Epithelial cell of esophagus (primary cell): ENCODE data around the gene MED14.
A peak's percentile ranks its signal among the peaks of the same experiment; 100 is the strongest.
"Not testable (repeated sequence)": the region's sequence is repeated elsewhere in the genome, so short reads cannot be mapped to it uniquely, and the experiment has no call there.

ENCODE experiments used
- DNase-seq: peaks from one replicate; pipeline ENCODE4 v3.0.0; 2010; ENCODE audit warnings: low read depth
- H3K4me3 ChIP-seq: 2 replicates; pipeline ENCODE4 v1.5.1; 2011; ENCODE audit warnings: mild to moderate bottlenecking, low read length, control low read depth
- TF ChIP-seq, protein P1 (sequence below): IDR thresholded peaks from 2 replicates; pipeline ENCODE4 v1.5.1; 2011; ENCODE audit warnings: low read depth, mild to moderate bottlenecking, low read length, control low read depth, inconsistent platforms; ENCODE audit not compliant: insufficient read depth; ENCODE audit errors: missing control alignments

MED14 gene

DNA sequence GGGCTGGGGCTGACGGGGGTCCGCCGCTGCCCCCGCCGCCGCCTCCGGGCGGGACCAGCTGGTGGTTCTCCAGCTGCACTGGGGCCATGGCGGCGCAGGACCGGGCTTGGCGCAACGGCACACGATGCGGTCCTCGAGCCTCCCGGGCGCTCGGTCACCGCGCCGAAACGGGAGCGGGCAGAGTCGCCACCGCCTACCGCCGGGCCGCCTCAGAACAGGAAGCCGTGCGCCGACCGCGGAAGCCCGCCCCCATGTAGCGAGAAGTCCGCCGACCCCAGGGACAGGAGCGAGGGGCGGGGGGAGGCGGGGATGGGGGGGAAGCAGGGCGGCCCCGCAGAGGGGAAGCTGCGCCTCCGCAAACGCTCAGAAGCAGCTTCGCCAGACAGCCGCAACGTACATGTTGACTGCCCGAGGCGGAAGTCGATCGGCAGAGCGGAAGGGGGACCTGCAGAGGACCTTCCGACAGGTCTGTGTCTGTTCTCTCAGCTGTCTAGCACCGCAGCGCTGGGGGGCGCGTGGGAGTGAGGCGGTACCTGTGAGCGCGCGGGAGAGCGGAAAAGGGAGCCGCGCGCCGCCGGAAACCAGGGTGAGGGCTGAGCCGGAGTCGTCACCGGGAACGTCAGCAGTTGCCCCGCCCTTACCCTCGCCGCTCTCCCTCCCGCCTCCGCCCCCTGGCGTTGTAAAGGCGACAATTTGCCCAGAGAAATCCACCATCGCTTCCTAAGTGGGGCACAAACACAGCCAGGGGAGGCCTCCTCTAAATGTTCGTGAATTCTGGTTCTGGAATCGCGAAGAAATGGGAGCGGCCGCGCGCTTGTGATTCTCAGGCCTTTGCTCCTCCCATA lies at the start of gene MED14:
Gene MED14 (minus strand): TSS at position 218 of the 845 bp plus-strand sequence. CDS start 130 bp downstream, at position 88.
- peak; percentile 88 for DNase-seq
- H3K4me3 ChIP-seq, result peak within 1 kb of the TSS; percentile 67
- TF ChIP-seq, protein P1, sequence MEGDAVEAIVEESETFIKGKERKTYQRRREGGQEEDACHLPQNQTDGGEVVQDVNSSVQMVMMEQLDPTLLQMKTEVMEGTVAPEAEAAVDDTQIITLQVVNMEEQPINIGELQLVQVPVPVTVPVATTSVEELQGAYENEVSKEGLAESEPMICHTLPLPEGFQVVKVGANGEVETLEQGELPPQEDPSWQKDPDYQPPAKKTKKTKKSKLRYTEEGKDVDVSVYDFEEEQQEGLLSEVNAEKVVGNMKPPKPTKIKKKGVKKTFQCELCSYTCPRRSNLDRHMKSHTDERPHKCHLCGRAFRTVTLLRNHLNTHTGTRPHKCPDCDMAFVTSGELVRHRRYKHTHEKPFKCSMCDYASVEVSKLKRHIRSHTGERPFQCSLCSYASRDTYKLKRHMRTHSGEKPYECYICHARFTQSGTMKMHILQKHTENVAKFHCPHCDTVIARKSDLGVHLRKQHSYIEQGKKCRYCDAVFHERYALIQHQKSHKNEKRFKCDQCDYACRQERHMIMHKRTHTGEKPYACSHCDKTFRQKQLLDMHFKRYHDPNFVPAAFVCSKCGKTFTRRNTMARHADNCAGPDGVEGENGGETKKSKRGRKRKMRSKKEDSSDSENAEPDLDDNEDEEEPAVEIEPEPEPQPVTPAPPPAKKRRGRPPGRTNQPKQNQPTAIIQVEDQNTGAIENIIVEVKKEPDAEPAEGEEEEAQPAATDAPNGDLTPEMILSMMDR, result peak; percentile 55

DNA sequence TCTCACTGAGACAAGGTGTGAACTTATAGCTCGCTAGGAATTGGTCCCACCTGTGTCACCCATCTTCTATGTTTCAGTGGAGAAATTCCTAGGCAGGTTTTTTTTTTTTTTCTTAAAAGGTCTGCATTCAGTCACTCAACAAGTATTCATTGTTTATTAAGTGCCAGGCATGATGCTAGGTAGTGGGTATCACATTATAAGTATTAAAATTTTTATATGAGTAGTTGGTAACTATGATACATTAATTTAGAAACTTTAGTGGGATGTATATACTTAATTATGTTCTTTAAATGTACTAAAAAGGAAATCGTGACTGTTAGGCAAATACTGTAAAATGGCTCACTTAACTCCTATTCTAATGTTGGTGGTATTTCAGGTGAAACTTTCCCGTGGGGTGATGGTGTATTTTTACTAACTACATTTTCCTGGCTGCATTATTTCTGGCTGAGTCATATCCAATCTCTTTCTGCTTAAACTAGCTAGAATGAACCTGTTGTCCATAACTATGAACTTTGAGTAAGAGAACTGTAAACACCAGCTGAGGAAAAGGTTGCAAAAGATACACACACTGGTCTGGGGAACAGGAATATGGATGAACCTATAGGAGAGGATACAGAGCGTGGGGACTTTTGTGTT lies 49.3 kb upstream of the MED14 start:
- peak; percentile 65 for DNase-seq
- H3K4me3 ChIP-seq, result no peak overlapping the region
- TF ChIP-seq, protein P1, result no peak

DNA sequence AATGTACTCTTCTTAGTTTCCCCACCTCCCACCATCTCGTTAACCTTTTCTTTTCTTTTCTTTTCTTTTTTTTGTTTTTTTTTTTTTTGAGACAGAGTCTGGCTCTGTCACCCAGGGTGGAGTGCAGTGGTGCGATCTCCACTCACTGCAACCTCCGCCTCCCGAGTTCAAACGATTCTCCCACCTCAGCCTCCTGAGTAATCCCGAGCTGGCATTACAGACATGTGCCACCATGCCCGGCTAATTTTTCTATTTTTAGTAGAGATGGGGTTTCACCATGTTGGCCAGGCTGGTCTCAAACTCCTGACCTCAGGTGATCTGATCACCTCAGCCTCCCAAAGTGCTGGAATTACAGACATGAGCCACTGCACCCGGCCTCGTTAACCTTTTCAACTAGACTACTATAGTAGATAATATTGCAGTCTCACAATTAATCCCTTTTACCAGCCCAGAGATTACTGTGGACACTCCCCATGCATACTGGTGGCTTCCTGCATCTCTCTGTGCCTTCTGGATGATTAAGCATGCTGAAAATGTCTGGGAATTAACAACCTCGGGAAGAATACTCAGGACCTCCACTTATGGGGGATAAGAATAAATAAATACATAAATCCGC lies 47.4 kb upstream of the MED14 start:
- DNase-seq, result peak; percentile 42
- not testable (repeated sequence) for H3K4me3 ChIP-seq

DNA sequence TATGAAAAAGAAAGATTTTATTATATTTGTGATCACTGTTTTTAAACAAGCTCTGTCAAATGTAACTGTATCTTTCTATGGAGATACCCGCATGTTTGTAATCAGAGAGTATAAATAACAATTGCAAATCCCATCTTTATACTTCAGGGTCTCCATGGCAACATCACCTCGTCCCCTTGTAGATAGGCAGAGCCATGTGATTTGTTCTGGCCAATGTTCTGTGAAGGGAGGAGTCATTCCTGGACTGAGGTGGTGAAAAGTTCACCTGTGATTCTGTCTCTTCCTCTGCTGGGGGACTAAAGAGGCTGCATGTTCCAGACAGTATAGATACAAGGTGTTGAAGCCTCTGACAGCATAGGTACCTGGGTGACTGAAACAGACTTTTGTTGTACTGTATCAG lies 45.6 kb upstream of the MED14 start:
- TF ChIP-seq, protein P1, result no peak
- no peak overlapping the region for H3K4me3 ChIP-seq
- DNase-seq, result no peak

DNA sequence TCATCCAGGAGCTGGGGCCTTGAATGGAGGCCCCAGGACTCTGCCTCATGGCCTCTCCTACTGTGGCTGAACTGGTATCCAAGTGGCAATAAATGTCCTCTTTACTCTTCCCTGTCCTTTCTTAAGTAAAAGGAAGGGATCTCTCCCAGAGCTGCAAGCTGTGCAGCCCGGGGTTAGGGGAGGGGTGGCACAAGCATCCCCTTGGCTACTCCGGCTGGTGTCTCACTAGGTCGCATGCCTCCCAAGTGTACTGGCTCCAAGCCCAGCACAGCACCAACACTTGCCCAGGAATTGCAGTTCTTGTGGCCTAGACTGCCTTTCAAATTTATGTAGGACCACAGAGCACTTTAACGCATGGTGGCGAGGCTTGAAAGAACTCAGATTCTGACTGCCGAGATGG lies 44.7 kb upstream of the MED14 start:
- TF ChIP-seq, protein P1, result no peak
- no peak for DNase-seq
- no peak overlapping the region for H3K4me3 ChIP-seq

DNA sequence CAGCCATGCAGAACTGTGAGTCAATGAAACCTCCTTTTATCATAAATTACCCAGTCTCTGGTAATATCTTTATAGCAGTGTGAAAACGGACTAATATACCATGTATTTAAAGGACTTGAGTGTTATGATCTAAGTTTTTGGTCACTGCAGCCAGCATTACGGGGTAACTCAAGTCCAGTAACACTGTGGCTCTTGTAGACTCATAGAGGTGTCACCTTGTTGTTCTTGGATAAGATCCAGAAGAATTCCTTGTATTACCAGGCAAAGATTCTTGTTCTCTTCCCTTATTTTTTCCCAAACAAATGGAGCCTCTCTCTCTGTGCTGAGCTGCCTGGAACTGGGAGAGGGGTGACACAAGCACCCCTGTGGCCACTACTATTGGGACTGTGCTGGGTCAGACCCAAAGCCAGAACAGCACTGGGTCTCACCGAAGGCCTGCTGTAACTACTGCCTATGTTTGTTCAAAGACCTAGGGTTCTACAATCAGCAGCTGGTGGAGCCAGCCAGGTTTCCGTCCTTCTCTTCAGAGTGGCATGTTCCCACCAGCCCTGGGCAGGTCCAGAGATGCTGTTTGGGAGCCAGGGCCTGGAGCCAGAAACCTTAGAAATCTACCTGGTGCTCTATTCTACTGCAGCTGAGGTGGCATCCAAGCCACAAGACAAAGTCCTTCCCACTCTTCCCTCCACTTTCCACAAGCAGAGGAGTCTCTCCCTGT lies 43.7 kb upstream of the MED14 start:
- no peak overlapping the region for H3K4me3 ChIP-seq
- TF ChIP-seq, protein P1, result no peak
- peak; percentile 75 for DNase-seq

DNA sequence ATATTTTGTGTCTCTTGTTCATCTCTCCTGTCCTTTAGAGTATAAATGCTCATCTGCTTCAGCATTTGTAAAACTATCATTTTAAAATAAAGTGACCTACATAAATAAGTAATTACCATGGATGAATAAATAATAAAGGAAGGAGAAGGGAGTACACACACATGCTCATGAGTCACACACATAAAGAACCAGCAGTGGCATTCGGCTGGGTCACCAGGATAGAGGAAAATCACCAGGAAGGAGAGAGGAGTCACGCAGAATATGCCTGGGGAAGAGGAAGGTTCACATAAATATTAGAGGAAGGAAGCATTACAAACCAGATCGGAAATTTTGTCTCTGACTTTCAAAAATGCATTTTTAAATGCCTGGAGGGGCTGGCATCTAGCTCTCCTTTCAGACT lies 38.5 kb upstream of the MED14 start:
- DNase-seq, result peak; percentile 70
- TF ChIP-seq, protein P1, result no peak
- no peak overlapping the region for H3K4me3 ChIP-seq
